Neural progenitor cell (in vitro differentiated cells): ENCODE measurements around the gene CENPP. TPM values are rescaled to one million over a fixed set of nuclear protein-coding genes. Genes with fewer than 3 reads are reported as not detected.

Experiments
- DNase-seq: peaks from one replicate; pipeline ENCODE4 v3.0.0-alpha.2; 2016; ENCODE audit warnings: low spot score
- H2AFZ ChIP-seq: fragments of 200-600 bp; sonication (generic); replicated peaks from 2 replicates; pipeline ENCODE4 v1.6.1; 2016; ENCODE audit warnings: antibody characterized with exemption
- H3F3A ChIP-seq: fragments of 200-600 bp; sonication (generic); 2 replicates; pipeline ENCODE4 v1.6.1; 2016; ENCODE audit warnings: antibody characterized with exemption, low read depth
- H3K27ac ChIP-seq: fragments of 200-600 bp; sonication (generic); 2 replicates; pipeline ENCODE4 v1.5.1; 2016; ENCODE audit warnings: mild to moderate bottlenecking
- H3K27me3 ChIP-seq: fragments of 200-600 bp; sonication (generic); 2 replicates; pipeline ENCODE4 v1.6.1; 2016; ENCODE audit warnings: mild to moderate bottlenecking, moderate library complexity
- H3K36me3 ChIP-seq: fragments of 200-600 bp; sonication (generic); 2 replicates; pipeline ENCODE4 v1.5.1; 2016
- H3K4me1 ChIP-seq: fragments of 200-600 bp; sonication (generic); 2 replicates; pipeline ENCODE4 v1.6.1; 2016; ENCODE audit warnings: mixed run types
- H3K4me2 ChIP-seq: fragments of 200-600 bp; sonication (generic); 2 replicates; pipeline ENCODE4 v1.6.1; 2016
- H3K4me3 ChIP-seq: fragments of 200-600 bp; sonication (generic); 2 replicates; pipeline ENCODE4 v1.5.1; 2016
- H3K79me2 ChIP-seq: fragments of 200-600 bp; sonication (generic); 2 replicates; pipeline ENCODE4 v1.6.1; 2016; ENCODE audit warnings: low read depth
- H3K9ac ChIP-seq: fragments of 200-600 bp; sonication (generic); 2 replicates; pipeline ENCODE4 v1.6.1; 2016
- H3K9me3 ChIP-seq: fragments of 200-600 bp; sonication (generic); 2 replicates; pipeline ENCODE4 v1.5.1; 2016; ENCODE audit warnings: low read depth
- H4K20me1 ChIP-seq: fragments of 200-600 bp; sonication (generic); 2 replicates; pipeline ENCODE4 v1.6.1; 2016; ENCODE audit warnings: low read depth
- H3K27ac Mint-ChIP-seq: 3 replicates; pipeline ENCODE4 v1.8.0; 2021; ENCODE audit warnings: mixed read lengths
- H3K27me3 Mint-ChIP-seq: 2 replicates; pipeline ENCODE4 v1.8.0; 2022; ENCODE audit warnings: low read depth, mild to moderate bottlenecking, inconsistent platforms, moderate library complexity, mixed read lengths; ENCODE audit not compliant: insufficient read depth
- H3K36me3 Mint-ChIP-seq: 3 replicates; pipeline ENCODE4 v1.8.0; 2021; ENCODE audit warnings: mixed read lengths
- H3K4me1 Mint-ChIP-seq: 3 replicates; pipeline ENCODE4 v1.8.0; 2021; ENCODE audit warnings: mixed read lengths
- H3K4me3 Mint-ChIP-seq: 3 replicates; pipeline ENCODE4 v1.8.0; 2021; ENCODE audit warnings: mild to moderate bottlenecking, moderate library complexity, mixed read lengths
- H3K9me3 Mint-ChIP-seq: 3 replicates; pipeline ENCODE4 v1.8.0; 2020; ENCODE audit warnings: mixed read lengths
- EZH2 ChIP-seq: fragments of 200-600 bp; sonication (generic); IDR thresholded peaks from 2 replicates; pipeline ENCODE4 v1.6.1; 2017; ENCODE audit warnings: antibody characterized with exemption, mild to moderate bottlenecking, moderate library complexity
- EZH2phosphoT487 ChIP-seq: fragments of 200-600 bp; sonication (generic); IDR thresholded peaks from 2 replicates; pipeline ENCODE4 v1.6.1; 2017; ENCODE audit warnings: antibody characterized with exemption
- total RNA-seq: library from RNA; depleted of rRNA; stranded (reverse); fragments of >200 nt; gene quantifications from 2 replicates; pipeline ENCODE4 v1.2.3, GENCODE V29; 2015; ENCODE audit warnings: low replicate concordance
- TF ChIP-seq, protein P1 (sequence below): fragments of 200-600 bp; sonication (generic); IDR thresholded peaks from 2 replicates; pipeline ENCODE4 v1.5.1; 2017; ENCODE audit warnings: antibody characterized with exemption, mild to moderate bottlenecking

Gene CENPP
- total RNA-seq, 1 donor from 2014 or later = 10.7 TPM

GRCh38 chr9:92617951-92618510, 292.3 kb downstream of the CENPP start:
- Histone ChIP-seq H3F3A (no peaks in the 10 kb centered on the region), H3K9ac (no peak overlapping the region), H3K9me3 (no peaks in the 10 kb centered on the region), H3K27ac (no peak overlapping the region), H3K79me2 (no peaks in the 10 kb centered on the region), H3K27me3 (no peaks in the 10 kb centered on the region), H3K4me2 (no peak overlapping the region), H4K20me1 (no peaks in the 10 kb centered on the region), H2AFZ (no peak overlapping the region), H3K36me3 (no peaks in the 10 kb centered on the region), H3K4me1 (no peaks in the 10 kb centered on the region), H3K4me3 (no peak overlapping the region)
- no peaks in the 10 kb centered on the region for H3K27me3 Mint-ChIP-seq
- H3K36me3 Mint-ChIP-seq = peaks cover 14% of the 10 kb centered on the region
- H3K27ac Mint-ChIP-seq = no peak overlapping the region
- TF ChIP-seq EZH2phosphoT487 (no peak), EZH2 (no peak)
- TF ChIP-seq, protein P1, sequence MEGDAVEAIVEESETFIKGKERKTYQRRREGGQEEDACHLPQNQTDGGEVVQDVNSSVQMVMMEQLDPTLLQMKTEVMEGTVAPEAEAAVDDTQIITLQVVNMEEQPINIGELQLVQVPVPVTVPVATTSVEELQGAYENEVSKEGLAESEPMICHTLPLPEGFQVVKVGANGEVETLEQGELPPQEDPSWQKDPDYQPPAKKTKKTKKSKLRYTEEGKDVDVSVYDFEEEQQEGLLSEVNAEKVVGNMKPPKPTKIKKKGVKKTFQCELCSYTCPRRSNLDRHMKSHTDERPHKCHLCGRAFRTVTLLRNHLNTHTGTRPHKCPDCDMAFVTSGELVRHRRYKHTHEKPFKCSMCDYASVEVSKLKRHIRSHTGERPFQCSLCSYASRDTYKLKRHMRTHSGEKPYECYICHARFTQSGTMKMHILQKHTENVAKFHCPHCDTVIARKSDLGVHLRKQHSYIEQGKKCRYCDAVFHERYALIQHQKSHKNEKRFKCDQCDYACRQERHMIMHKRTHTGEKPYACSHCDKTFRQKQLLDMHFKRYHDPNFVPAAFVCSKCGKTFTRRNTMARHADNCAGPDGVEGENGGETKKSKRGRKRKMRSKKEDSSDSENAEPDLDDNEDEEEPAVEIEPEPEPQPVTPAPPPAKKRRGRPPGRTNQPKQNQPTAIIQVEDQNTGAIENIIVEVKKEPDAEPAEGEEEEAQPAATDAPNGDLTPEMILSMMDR = no peak
- no peaks in the 10 kb centered on the region for H3K9me3 Mint-ChIP-seq
- no peak for DNase-seq
- no peaks in the 10 kb centered on the region for H3K4me1 Mint-ChIP-seq
- H3K4me3 Mint-ChIP-seq = no peak overlapping the region

DNA sequence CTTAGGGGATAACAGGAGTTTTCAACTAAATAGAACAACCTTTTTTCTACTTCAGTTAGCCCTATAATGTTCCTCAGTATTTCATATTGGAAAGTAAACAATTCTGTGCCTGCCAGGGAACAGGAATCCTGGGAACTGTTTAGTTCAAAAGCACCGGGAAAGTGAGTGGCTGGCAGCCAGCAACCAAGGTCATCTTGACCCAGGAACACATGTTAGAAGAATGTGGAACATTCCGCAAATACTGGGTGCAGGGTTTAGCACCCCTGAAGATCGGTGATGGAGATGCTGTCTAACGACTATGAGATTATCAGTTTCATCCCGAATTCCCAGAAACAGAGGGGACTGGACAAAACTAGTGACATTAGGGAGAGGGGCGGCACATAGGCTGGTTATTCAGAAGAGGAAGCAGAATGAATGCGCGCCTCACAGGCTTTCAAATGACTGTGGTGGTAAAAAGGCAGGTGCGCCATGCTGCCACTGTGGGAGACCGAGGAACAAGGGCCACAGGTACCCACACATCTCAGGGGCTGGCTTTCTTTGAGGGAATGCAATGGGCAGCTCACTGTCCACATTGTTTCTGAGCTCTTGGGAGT, 293.0 kb downstream of the CENPP start:
- peaks cover 13% of the 10 kb centered on the region for H3K36me3 Mint-ChIP-seq
- Histone ChIP-seq H4K20me1 (no peaks in the 10 kb centered on the region), H3F3A (no peaks in the 10 kb centered on the region), H3K4me1 (no peaks in the 10 kb centered on the region), H3K36me3 (no peaks in the 10 kb centered on the region), H3K79me2 (no peaks in the 10 kb centered on the region), H3K4me2 (no peak overlapping the region), H3K9ac (no peak overlapping the region), H3K27me3 (no peaks in the 10 kb centered on the region), H3K4me3 (no peak overlapping the region), H3K9me3 (no peaks in the 10 kb centered on the region), H2AFZ (no peak overlapping the region), H3K27ac (no peak overlapping the region)
- DNase-seq = no peak
- H3K4me3 Mint-ChIP-seq = no peak overlapping the region
- no peaks in the 10 kb centered on the region for H3K27me3 Mint-ChIP-seq
- no peak overlapping the region for H3K27ac Mint-ChIP-seq
- H3K9me3 Mint-ChIP-seq = no peaks in the 10 kb centered on the region
- no peaks in the 10 kb centered on the region for H3K4me1 Mint-ChIP-seq
- TF ChIP-seq EZH2phosphoT487 (no peak), EZH2 (no peak)
- TF ChIP-seq, protein P1 = no peak

- no peaks in the 10 kb centered on the region for H3F3A ChIP-seq
- no peaks in the 10 kb centered on the region for H3K4me1 ChIP-seq
- DNase-seq = no peak
- H3K4me2 ChIP-seq = no peak overlapping the region
- H3K27ac Mint-ChIP-seq = no peak overlapping the region
- H3K27me3 ChIP-seq = no peaks in the 10 kb centered on the region
- H3K79me2 ChIP-seq = no peaks in the 10 kb centered on the region
- H3K36me3 Mint-ChIP-seq = peaks cover 6% of the 10 kb centered on the region
- H3K27me3 Mint-ChIP-seq = no peaks in the 10 kb centered on the region
- no peaks in the 10 kb centered on the region for H4K20me1 ChIP-seq
- H3K4me3 Mint-ChIP-seq = no peak overlapping the region
- H3K9me3 Mint-ChIP-seq = no peaks in the 10 kb centered on the region
- H3K4me3 ChIP-seq = no peak overlapping the region
- TF ChIP-seq EZH2 (no peak), EZH2phosphoT487 (no peak)
- TF ChIP-seq, protein P1 = no peak
- no peak overlapping the region for H3K9ac ChIP-seq
- H3K9me3 ChIP-seq = no peaks in the 10 kb centered on the region
- no peak overlapping the region for H2AFZ ChIP-seq
- no peak overlapping the region for H3K27ac ChIP-seq
- H3K36me3 ChIP-seq = no peaks in the 10 kb centered on the region
- H3K4me1 Mint-ChIP-seq = no peaks in the 10 kb centered on the region
Observed at GRCh38 chr9:92619601-92620300, 294.0 kb downstream of the CENPP start.
